GM12878 (cell line): ENCODE results near the gene NACAD. TPM values are rescaled to one million over a fixed set of nuclear protein-coding genes. Genes with fewer than 3 reads are reported as not detected.
A peak's percentile ranks its signal among the peaks of the same experiment; 100 is the strongest.

ENCODE experiments used
- ATAC-seq: fragments of 200-7000 bp; cut with Tn5 transposase; 3 replicates; pipeline ENCODE4 v1.9.1; 2020; ENCODE audit warnings: mild to moderate bottlenecking, moderate library complexity
- BruUV-seq: library from RNA; stranded (reverse); fragments of 400-500 nt; replicated peaks from 2 replicates; lab custom pipeline; 2021; lab: Mats Ljungman, UMichigan
- CTCF ChIA-PET: fragments of 300-600 bp; sonication (Branson Sonifier 250); formaldehyde crosslinking; extraction: SDS; loops from one replicate; lab custom pipeline; 2021; ENCODE audit warnings: inconsistent platforms; lab: Yijun Ruan, JAX
- POLR2A ChIA-PET: fragments of 350-600 bp; formaldehyde crosslinking; extraction: SDS; loops from one replicate; lab custom pipeline; 2021; ENCODE audit warnings: inconsistent platforms; lab: Charles Lee
- RAD21 ChIA-PET: fragments of 300-600 bp; sonication (Branson Sonifier 250); formaldehyde crosslinking; loops from one replicate; lab custom pipeline; 2023; ENCODE audit warnings: antibody characterized with exemption; ENCODE audit not compliant: unreplicated experiment; lab: Charles Lee
- SMC1A ChIA-PET: fragments of 300-600 bp; sonication (Branson Sonifier 250); formaldehyde crosslinking; loops from one replicate; lab custom pipeline; 2023; ENCODE audit not compliant: unreplicated experiment, uncharacterized antibody; lab: Charles Lee
- DNase-seq: peaks from one replicate; pipeline ENCODE4 v3.0.0-alpha.2; 2011; ENCODE audit warnings: low read depth, low spot score
- FAIRE-seq: peaks from 3 replicates; lab custom pipeline; 2011; peaks lifted over from hg19 to GRCh38; lab: Jason Lieb, UNC
- H2AFZ ChIP-seq: 2 replicates; pipeline ENCODE4 v1.6.0; 2011; ENCODE audit warnings: low read depth, low read length, control low read depth; ENCODE audit not compliant: control insufficient read depth
- H3K27ac ChIP-seq: 2 replicates; pipeline ENCODE4 v1.5.1; 2011; ENCODE audit warnings: control low read depth; ENCODE audit not compliant: control insufficient read depth, insufficient read depth
- H3K27me3 ChIP-seq, 2 experiments: replicated peaks in 1 of 2; 2 replicates each; pipeline versions ENCODE4 v1.6.0 to v1.6.1; 2011; ENCODE audit warnings: low read length in 1 of 2; ENCODE audit not compliant: control insufficient read depth in 2 of 2, insufficient read depth in 2 of 2
- H3K36me3 ChIP-seq, 2 experiments: 2 replicates each; pipeline ENCODE4 v1.5.1; 2011; ENCODE audit warnings: low read length in 1 of 2; ENCODE audit not compliant: control insufficient read depth in 2 of 2, insufficient read depth in 2 of 2
- H3K4me1 ChIP-seq: 2 replicates; pipeline ENCODE4 v1.6.1; 2011; ENCODE audit warnings: mild to moderate bottlenecking, low read length, moderate library complexity, mixed read lengths; ENCODE audit not compliant: control insufficient read depth, insufficient read depth
- H3K4me2 ChIP-seq: 2 replicates; pipeline ENCODE4 v1.6.0; 2011; ENCODE audit warnings: control low read depth; ENCODE audit not compliant: control insufficient read depth, insufficient read depth
- H3K4me3 ChIP-seq: fragments of 200-600 bp; sonication (generic); 2 replicates; pipeline ENCODE4 v1.5.1; 2016
- H3K79me2 ChIP-seq: 2 replicates; pipeline ENCODE4 v1.6.0; 2011; ENCODE audit warnings: low read length; ENCODE audit not compliant: control insufficient read depth, insufficient read depth
- H3K9ac ChIP-seq: 2 replicates; pipeline ENCODE4 v1.8.0; 2011; ENCODE audit warnings: low read length, control low read depth, mixed read lengths; ENCODE audit not compliant: control insufficient read depth, insufficient read depth
- H3K9me3 ChIP-seq: replicated peaks from 3 replicates; pipeline ENCODE4 v1.5.1; 2011; ENCODE audit warnings: mild to moderate bottlenecking, low read length; ENCODE audit not compliant: control insufficient read depth, insufficient read depth
- H4K20me1 ChIP-seq: 2 replicates; pipeline ENCODE4 v1.6.0; 2011; ENCODE audit not compliant: control insufficient read depth, insufficient read depth
- MYC ChIP-seq: IDR thresholded peaks from 2 replicates; pipeline ENCODE4 v1.6.1; 2011; ENCODE audit warnings: mild to moderate bottlenecking, low read length, moderate library complexity, inconsistent platforms; ENCODE audit not compliant: insufficient read depth, insufficient replicate concordance, insufficient read length, severe bottlenecking
- NFYB ChIP-seq: IDR thresholded peaks from 2 replicates; pipeline ENCODE4 v1.6.1; 2011; ENCODE audit warnings: low read depth, mild to moderate bottlenecking, low read length, improper control_type of control experiment, moderate library complexity; ENCODE audit not compliant: insufficient read depth
- POLR2A ChIP-seq: IDR thresholded peaks from 2 replicates; pipeline ENCODE4 v1.6.1; 2011; ENCODE audit warnings: low read depth, mild to moderate bottlenecking, low read length
- RELA ChIP-seq: fragments of 450-650 bp; IDR thresholded peaks from 2 replicates; pipeline ENCODE4 v1.8.0; 2014; ENCODE audit warnings: borderline replicate concordance; ENCODE audit not compliant: partially characterized antibody
- SMARCA5 ChIP-seq: fragments of 450-650 bp; IDR thresholded peaks from 2 replicates; pipeline ENCODE4 v1.6.1; 2017; ENCODE audit warnings: mild to moderate bottlenecking
- STAT3 ChIP-seq: IDR thresholded peaks from 2 replicates; pipeline ENCODE4 v1.6.1; 2011; ENCODE audit warnings: low read depth, low read length, improper control_type of control experiment
- WGBS: methylation state at CpG from one replicate; pipeline ENCODE4 v1.1.6; 2016; ENCODE audit warnings: low lambda C conversion rate; ENCODE audit not compliant: insufficient replicate concordance, insufficient coverage; ENCODE audit errors: missing lambda C conversion rate; 5-methylcytosine and 5-hydroxymethylcytosine counted together
- in situ Hi-C: fragments of 300-500 bp; cut with MboI; formaldehyde crosslinking; loops from 9 replicates; pipeline ENCODE4 v1.14.3; 2018; ENCODE audit warnings: mixed read lengths
- intact Hi-C: fragments of 100-400 bp; cut with micrococcal nuclease; formaldehyde crosslinking; loops from one replicate; pipeline ENCODE4 v1.14.2; 2022; ENCODE audit not compliant: unreplicated experiment
- polyA plus RNA-seq, 11 experiments: library from polyadenylated mRNA; depleted of rRNA in 4 of 11; unstranded in 6 of 11; stranded (reverse) in 5 of 11; fragments of >200 nt; fragmentation: Nextera tagmentation in 4 of 11; fragmentation: Illumina TruSeq in 1 of 11; extraction: Ambion mirVana in 4 of 11; extraction: Trizol in 1 of 11; gene quantifications; 1 replicate in 1 of 11; 2 replicates in 10 of 11; pipeline versions ENCODE4 v1.2.1 to v1.2.3, GENCODE V29; 2011 to 2016; ENCODE audit warnings: inconsistent platforms in 2 of 11, missing spikeins in 2 of 11, low read depth in 1 of 11
- total RNA-seq, 4 experiments: library from RNA; depleted of rRNA in 3 of 4; stranded (reverse); fragments of >200 nt in 3 of 4; fragmentation: Illumina TruSeq in 1 of 4; extraction: Trizol in 1 of 4; gene quantifications; 2 replicates each; pipeline versions ENCODE4 v1.2.1 to v1.2.3, GENCODE V29; 2013 to 2021
- TF ChIP-seq, protein P1 (sequence below): IDR thresholded peaks from 2 replicates; pipeline ENCODE4 v1.6.1; 2011; ENCODE audit warnings: low read depth, low read length, improper control_type of control experiment, borderline replicate concordance
- TF ChIP-seq, protein P2 (sequence below): IDR thresholded peaks from 2 replicates; pipeline ENCODE4 v1.6.1; 2012; ENCODE audit warnings: low read depth, low read length, improper control_type of control experiment
- TF ChIP-seq, protein P3 (sequence below): fragments of 450-650 bp; IDR thresholded peaks from 2 replicates; pipeline ENCODE4 v1.6.1; 2018; ENCODE audit warnings: borderline replicate concordance, mild to moderate bottlenecking; ENCODE audit not compliant: partially characterized antibody
- TF ChIP-seq, protein P4 (sequence below): fragments of 450-650 bp; IDR thresholded peaks from 2 replicates; pipeline ENCODE4 v1.6.1; 2014; ENCODE audit warnings: mild to moderate bottlenecking

NACAD gene
- total and polyA plus RNA-seq, 10 of the 15 experiments (the other 5 are each of a cell fraction or from before 2014, with no cell fraction given) = not detected

DNA sequence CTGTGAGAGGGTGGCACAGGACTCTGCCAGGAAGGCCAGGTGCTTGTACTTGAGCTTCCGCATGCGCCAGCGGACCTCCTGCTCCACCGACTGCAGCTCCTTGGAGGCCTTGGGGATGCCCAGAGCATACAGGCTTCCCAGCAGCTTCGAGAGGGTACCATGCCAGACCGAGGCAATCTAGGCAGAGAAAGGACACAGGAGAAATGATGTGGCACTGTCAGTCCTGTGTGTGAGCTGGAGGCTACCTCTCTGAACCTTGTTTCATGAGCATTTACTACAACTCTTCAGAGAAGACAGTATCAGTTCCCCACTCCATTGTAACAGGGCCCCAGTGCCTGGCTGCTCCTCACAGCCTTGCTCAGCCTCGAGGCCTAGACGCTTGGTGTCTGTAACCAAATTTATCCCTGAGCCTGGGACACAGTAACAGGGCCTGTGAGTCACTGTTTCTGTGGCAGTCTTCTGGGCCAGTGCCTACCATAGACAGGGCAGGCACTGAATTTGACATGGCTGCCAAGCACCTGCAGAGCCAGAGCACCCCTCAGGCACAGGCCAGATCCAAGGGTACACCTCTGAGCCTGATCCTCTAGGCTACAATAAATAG lies 16.9 kb upstream of the NACAD start:
- SMC1A ChIA-PET = no interaction called here
- WGBS = 97% methylated on average over 8 of the region's 8 CpGs
- CTCF ChIA-PET = interaction anchor here (1.3 kb wide), 1 partner anchor 132 kb away, joined by 6 read pairs; no protein-coding TSS in a partner anchor
- POLR2A ChIA-PET = no interaction called here
- no peaks in the 10 kb centered on the region for H3K9me3 ChIP-seq
- no peak overlapping the region for H3K9ac ChIP-seq
- no TSS peak for BruUV-seq
- intact Hi-C loops = no loop called here
- H3K27me3 ChIP-seq = no peaks in the 10 kb centered on the region
- H3K27ac ChIP-seq = no peak overlapping the region
- no peak overlapping the region for H3K4me2 ChIP-seq
- no peak overlapping the region for H2AFZ ChIP-seq
- TF ChIP-seq, protein P1, sequence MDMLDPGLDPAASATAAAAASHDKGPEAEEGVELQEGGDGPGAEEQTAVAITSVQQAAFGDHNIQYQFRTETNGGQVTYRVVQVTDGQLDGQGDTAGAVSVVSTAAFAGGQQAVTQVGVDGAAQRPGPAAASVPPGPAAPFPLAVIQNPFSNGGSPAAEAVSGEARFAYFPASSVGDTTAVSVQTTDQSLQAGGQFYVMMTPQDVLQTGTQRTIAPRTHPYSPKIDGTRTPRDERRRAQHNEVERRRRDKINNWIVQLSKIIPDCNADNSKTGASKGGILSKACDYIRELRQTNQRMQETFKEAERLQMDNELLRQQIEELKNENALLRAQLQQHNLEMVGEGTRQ = no peak
- peak; percentile 56 for TF ChIP-seq POLR2A
- in situ Hi-C loops = no loop called here
- H3K4me3 ChIP-seq = no peak overlapping the region
- H3K79me2 ChIP-seq = peaks cover 43% of the 10 kb centered on the region
- peaks cover 7% of the 10 kb centered on the region for H3K4me1 ChIP-seq
- peaks cover 49 to 54% of the 10 kb centered on the region in 2 experiments for H3K36me3 ChIP-seq
- DNase-seq (no peak), FAIRE-seq (no peak), ATAC-seq (no peak)
- RAD21 ChIA-PET = interaction anchor here (1.3 kb wide), 1 partner anchor 132 kb away, joined by 3 read pairs; no protein-coding TSS in a partner anchor
- peaks cover 6% of the 10 kb centered on the region for H4K20me1 ChIP-seq

DNA sequence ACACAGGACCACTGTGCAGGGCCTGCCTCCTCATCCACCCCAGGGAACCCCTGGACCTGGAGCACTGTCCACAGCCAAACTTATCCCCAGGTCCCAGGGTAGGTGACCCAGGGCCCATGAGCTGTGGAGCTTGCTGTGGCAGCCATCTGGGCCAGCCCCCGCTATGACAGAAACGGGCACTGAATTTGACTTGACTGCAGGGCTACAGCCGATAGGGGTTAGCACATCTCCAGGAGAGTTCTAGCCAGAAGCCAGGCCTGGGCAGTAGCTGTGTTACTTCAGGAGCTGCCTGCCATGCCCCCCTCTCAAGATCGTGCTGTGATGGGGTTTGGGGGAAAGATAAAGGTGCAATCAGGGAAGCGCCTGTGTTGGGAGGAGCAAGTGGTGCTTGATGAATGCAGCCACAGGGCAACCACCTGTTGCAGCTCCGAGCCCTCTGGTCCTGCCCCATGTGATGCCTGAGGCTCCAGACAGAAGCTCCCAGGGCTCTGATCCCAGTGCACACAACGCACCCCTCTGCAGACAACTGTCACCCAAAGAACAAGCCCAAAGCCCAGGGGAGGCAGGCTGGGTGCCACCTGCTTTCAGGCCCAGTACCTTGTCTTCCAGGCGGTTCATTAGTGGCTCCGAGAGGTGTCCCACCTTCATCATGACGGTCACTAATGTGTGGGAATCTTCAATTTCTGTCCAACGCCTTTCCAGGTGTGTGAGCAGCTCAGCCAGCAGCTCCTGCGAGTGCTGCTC lies 16.2 kb upstream of the NACAD start:
- H2AFZ ChIP-seq = no peak overlapping the region
- no TSS peak for BruUV-seq
- H3K4me2 ChIP-seq = no peak overlapping the region
- no peak overlapping the region for H3K27ac ChIP-seq
- intact Hi-C loops = no loop called here
- DNase-seq (no peak), ATAC-seq (no peak), FAIRE-seq (no peak)
- POLR2A ChIA-PET = interaction anchor here (1.0 to 1.1 kb wide), 2 partner anchors 108 to 130 kb away, joined by 3 to 4 read pairs; no protein-coding TSS in a partner anchor
- in situ Hi-C loops = no loop called here
- no peak overlapping the region for H3K9ac ChIP-seq
- H3K27me3 ChIP-seq = no peaks in the 10 kb centered on the region
- 91% methylated on average over 12 of the region's 12 CpGs for WGBS
- peaks cover 53 to 58% of the 10 kb centered on the region in 2 experiments for H3K36me3 ChIP-seq
- RAD21 ChIA-PET = no interaction called here
- H3K4me3 ChIP-seq = no peak overlapping the region
- peaks cover 36% of the 10 kb centered on the region for H3K79me2 ChIP-seq
- CTCF ChIA-PET = interaction anchor here (1.3 kb wide), 1 partner anchor 131 kb away, joined by 6 read pairs; no protein-coding TSS in a partner anchor
- H3K4me1 ChIP-seq = peaks cover 7% of the 10 kb centered on the region
- SMC1A ChIA-PET = no interaction called here
- H4K20me1 ChIP-seq = peaks cover 6% of the 10 kb centered on the region
- H3K9me3 ChIP-seq = no peaks in the 10 kb centered on the region
- TF ChIP-seq SMARCA5 (no peak), RELA (no peak), NFYB (no peak), MYC (no peak), STAT3 (no peak)
- TF ChIP-seq, protein P2, sequence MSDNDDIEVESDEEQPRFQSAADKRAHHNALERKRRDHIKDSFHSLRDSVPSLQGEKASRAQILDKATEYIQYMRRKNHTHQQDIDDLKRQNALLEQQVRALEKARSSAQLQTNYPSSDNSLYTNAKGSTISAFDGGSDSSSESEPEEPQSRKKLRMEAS = no peak
- TF ChIP-seq, protein P3, sequence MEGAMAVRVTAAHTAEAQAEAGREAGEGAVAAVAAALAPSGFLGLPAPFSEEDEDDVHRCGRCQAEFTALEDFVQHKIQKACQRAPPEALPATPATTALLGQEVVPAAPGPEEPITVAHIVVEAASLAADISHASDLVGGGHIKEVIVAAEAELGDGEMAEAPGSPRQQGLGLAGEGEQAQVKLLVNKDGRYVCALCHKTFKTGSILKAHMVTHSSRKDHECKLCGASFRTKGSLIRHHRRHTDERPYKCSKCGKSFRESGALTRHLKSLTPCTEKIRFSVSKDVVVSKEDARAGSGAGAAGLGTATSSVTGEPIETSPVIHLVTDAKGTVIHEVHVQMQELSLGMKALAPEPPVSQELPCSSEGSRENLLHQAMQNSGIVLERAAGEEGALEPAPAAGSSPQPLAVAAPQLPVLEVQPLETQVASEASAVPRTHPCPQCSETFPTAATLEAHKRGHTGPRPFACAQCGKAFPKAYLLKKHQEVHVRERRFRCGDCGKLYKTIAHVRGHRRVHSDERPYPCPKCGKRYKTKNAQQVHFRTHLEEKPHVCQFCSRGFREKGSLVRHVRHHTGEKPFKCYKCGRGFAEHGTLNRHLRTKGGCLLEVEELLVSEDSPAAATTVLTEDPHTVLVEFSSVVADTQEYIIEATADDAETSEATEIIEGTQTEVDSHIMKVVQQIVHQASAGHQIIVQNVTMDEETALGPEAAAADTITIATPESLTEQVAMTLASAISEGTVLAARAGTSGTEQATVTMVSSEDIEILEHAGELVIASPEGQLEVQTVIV = no peak
- TF ChIP-seq, protein P4, sequence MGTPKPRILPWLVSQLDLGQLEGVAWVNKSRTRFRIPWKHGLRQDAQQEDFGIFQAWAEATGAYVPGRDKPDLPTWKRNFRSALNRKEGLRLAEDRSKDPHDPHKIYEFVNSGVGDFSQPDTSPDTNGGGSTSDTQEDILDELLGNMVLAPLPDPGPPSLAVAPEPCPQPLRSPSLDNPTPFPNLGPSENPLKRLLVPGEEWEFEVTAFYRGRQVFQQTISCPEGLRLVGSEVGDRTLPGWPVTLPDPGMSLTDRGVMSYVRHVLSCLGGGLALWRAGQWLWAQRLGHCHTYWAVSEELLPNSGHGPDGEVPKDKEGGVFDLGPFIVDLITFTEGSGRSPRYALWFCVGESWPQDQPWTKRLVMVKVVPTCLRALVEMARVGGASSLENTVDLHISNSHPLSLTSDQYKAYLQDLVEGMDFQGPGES = no peak
